Measurements from ENCODE around the gene PRAMEF11.
"Not testable (repeated sequence)": the region's sequence is repeated elsewhere in the genome, so short reads cannot be mapped to it uniquely, and the experiment has no call there.

Gene PRAMEF11
- 0 reads per million in 2 donors for total RNA-seq

GRCh38 chr1:12831310-12831709 lies at the start of gene PRAMEF11:
TSS of gene PRAMEF11 (minus strand) at chr1:12831410. CDS start at chr1:12828789, 2,621 bp downstream.
- not testable (repeated sequence) for DNase-seq

- not testable (repeated sequence) for DNase-seq
These were observed 47.2 kb upstream of the PRAMEF11 start for GRCh38 chr1:12878453-12878852.

- not testable (repeated sequence) for DNase-seq
These were observed 32.1 kb upstream of the PRAMEF11 start for GRCh38 chr1:12863131-12863880.

- DNase-seq: not testable (repeated sequence)
These were observed 25.6 kb upstream of the PRAMEF11 start, which contains the start of gene PRAMEF2 for GRCh38 chr1:12856786-12857185. TSS of gene PRAMEF2 (plus strand) at chr1:12857086. CDS start at chr1:12859010, 1,924 bp downstream.

- DNase-seq: no peak
These were observed 20.6 kb upstream of the PRAMEF11 start for GRCh38 chr1:12851779-12852178.

- not testable (repeated sequence) for DNase-seq
These were observed 17.4 kb upstream of the PRAMEF11 start, which contains the start of gene HNRNPCL1 for GRCh38 chr1:12848620-12849019. TSS of gene HNRNPCL1 (minus strand) at chr1:12848720. CDS start at chr1:12848289, 431 bp downstream.

GRCh38 chr1:12833251-12833650 lies 2.0 kb upstream of the PRAMEF11 start:
- DNase-seq: not testable (repeated sequence)

GRCh38 chr1:12819061-12819460 lies 12.1 kb downstream of the PRAMEF11 start:
- DNase-seq: not testable (repeated sequence)

- DNase-seq: no peak
These were observed 19.8 kb downstream of the PRAMEF11 start for GRCh38 chr1:12811409-12811784.

- no peak for DNase-seq
These were observed 20.4 kb downstream of the PRAMEF11 start for GRCh38 chr1:12810691-12811408.

- DNase-seq: no peak
These were observed 21.3 kb downstream of the PRAMEF11 start for GRCh38 chr1:12809933-12810332.

- no peak for DNase-seq
These were observed 31.5 kb downstream of the PRAMEF11 start for GRCh38 chr1:12799730-12800129.

- DNase-seq: no peak
These were observed 32.3 kb downstream of the PRAMEF11 start for GRCh38 chr1:12798911-12799310.

GRCh38 chr1:12791097-12791496 lies 40.1 kb downstream of the PRAMEF11 start, which contains the start of gene PRAMEF1:
TSS of gene PRAMEF1 (plus strand) at chr1:12791397. CDS start at chr1:12793228, 1,831 bp downstream.
- DNase-seq: not testable (repeated sequence)

- not testable (repeated sequence) for DNase-seq
These were observed 46.5 kb downstream of the PRAMEF11 start for GRCh38 chr1:12784729-12785128.

- DNase-seq: not testable (repeated sequence)
These were observed 47.4 kb downstream of the PRAMEF11 start for GRCh38 chr1:12783783-12784182.

GRCh38 chr1:12781488-12781887 lies 49.7 kb downstream of the PRAMEF11 start:
- not testable (repeated sequence) for DNase-seq

- no peak for DNase-seq
These were observed 52.3 kb downstream of the PRAMEF11 start for GRCh38 chr1:12778907-12779306.

- DNase-seq: no peak
These were observed 53.1 kb downstream of the PRAMEF11 start for GRCh38 chr1:12778061-12778460.

GRCh38 chr1:12776801-12777557 lies 54.2 kb downstream of the PRAMEF11 start:
- no peak for DNase-seq

GRCh38 chr1:12775443-12775842 lies 55.8 kb downstream of the PRAMEF11 start:
- no peak for DNase-seq

GRCh38 chr1:12774801-12775345 lies 56.3 kb downstream of the PRAMEF11 start:
- no peak for DNase-seq

Measured in T-helper 9 cell (primary cell).